ENCODE measurements around the gene ATP1A2. TPM values are rescaled to one million over a fixed set of nuclear protein-coding genes. Genes with fewer than 3 reads are reported as not detected.

Gene ATP1A2
- total and polyA plus RNA-seq, 2 donors (not counting 3 experiments of a cell fraction or from before 2014, with no cell fraction given): not detected

DNA sequence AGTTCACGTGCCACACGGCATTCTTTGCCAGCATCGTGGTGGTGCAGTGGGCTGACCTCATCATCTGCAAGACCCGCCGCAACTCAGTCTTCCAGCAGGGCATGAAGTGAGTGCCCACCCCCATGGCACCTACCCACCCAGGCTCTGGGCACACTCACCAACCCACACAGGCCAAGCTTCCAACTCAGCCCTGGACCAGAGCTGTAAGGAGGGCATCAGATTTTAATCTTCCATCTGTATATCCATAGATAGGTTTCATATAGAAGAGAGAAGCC, 21.3 kb downstream of the ATP1A2 start:
- H3K79me2 ChIP-seq (ENCODE audit: control insufficient read depth, insufficient read depth, low read length): no peaks in the 10 kb centered on the region
- H3K9me3 ChIP-seq (replicated peaks; ENCODE audit: control insufficient read depth, insufficient read depth, low read length): no peaks in the 10 kb centered on the region
- TF ChIP-seq, protein P1, sequence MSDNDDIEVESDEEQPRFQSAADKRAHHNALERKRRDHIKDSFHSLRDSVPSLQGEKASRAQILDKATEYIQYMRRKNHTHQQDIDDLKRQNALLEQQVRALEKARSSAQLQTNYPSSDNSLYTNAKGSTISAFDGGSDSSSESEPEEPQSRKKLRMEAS (IDR thresholded peaks at IDR 0.05; ENCODE audit: insufficient read depth, insufficient read length): no peak
- TF ChIP-seq GATA2 (IDR thresholded peaks at IDR 0.05; ENCODE audit: insufficient read depth, insufficient read length, low read depth, low read length): no peak
- TF ChIP-seq, protein P2, sequence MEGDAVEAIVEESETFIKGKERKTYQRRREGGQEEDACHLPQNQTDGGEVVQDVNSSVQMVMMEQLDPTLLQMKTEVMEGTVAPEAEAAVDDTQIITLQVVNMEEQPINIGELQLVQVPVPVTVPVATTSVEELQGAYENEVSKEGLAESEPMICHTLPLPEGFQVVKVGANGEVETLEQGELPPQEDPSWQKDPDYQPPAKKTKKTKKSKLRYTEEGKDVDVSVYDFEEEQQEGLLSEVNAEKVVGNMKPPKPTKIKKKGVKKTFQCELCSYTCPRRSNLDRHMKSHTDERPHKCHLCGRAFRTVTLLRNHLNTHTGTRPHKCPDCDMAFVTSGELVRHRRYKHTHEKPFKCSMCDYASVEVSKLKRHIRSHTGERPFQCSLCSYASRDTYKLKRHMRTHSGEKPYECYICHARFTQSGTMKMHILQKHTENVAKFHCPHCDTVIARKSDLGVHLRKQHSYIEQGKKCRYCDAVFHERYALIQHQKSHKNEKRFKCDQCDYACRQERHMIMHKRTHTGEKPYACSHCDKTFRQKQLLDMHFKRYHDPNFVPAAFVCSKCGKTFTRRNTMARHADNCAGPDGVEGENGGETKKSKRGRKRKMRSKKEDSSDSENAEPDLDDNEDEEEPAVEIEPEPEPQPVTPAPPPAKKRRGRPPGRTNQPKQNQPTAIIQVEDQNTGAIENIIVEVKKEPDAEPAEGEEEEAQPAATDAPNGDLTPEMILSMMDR (IDR thresholded peaks at IDR 0.05; ENCODE audit: extremely low read depth in 1 of 2, insufficient read depth in 1 of 2, low read depth in 1 of 2, low read length in 2 of 2): no peak
- no peak for TF ChIP-seq EZH2 (IDR thresholded peaks at IDR 0.05; ENCODE audit: borderline replicate concordance, low read depth, low read length, severe bottlenecking)
- no peak for TF ChIP-seq POLR2A (IDR thresholded peaks at IDR 0.05; ENCODE audit: low read depth, low read length)
- TF ChIP-seq JUN (IDR thresholded peaks at IDR 0.05; ENCODE audit: borderline replicate concordance, insufficient read depth, insufficient read length, low read depth): no peak
- no peak for TF ChIP-seq FOS (IDR thresholded peaks at IDR 0.05; ENCODE audit: borderline replicate concordance, insufficient read depth, low read length)
- no peak for TF ChIP-seq POLR2AphosphoS5 (IDR thresholded peaks at IDR 0.05; ENCODE audit: insufficient read depth, low read depth, low read length)
- no peak for TF ChIP-seq MYC (IDR thresholded peaks at IDR 0.05; ENCODE audit: low read depth, low read length)
- ChIA-PET POLR2A (no interaction called here), CTCF (interaction anchor here (1.9 kb wide), 1 partner anchor 12 kb away, joined by 5 read pairs; no protein-coding TSS in a partner anchor)
- no peaks in the 10 kb centered on the region for H3K36me3 ChIP-seq (ENCODE audit: control insufficient read depth in 2 of 2, extremely low read depth in 1 of 2, insufficient read depth in 2 of 2, low read length in 2 of 2)
- no TSS peak for BruUV-seq (replicated peaks)
- H4K20me1 ChIP-seq (replicated peaks; ENCODE audit: control insufficient read depth, extremely low read depth, insufficient read depth, low read length): no peaks in the 10 kb centered on the region
- no peaks in the 10 kb centered on the region for H3K27me3 ChIP-seq (ENCODE audit: control insufficient read depth in 2 of 2, insufficient read depth in 2 of 2, low read length in 2 of 2)
- H2AFZ ChIP-seq (ENCODE audit: low read depth, low read length): no peak overlapping the region
- H3K4me3 ChIP-seq (replicated peaks in 1 of 3; ENCODE audit: insufficient read depth in 1 of 3, low read depth in 1 of 3, low read length in 3 of 3): no peak overlapping the region
- dilution Hi-C loops (cut with MboI; ENCODE audit: extremely low pct_ligation_motif_present, low sequenced_read_pairs): no loop called here
- DNase-seq (ENCODE audit: low read depth, low spot score) (no peak), FAIRE-seq (no peak)
- intact Hi-C loops (cut with micrococcal nuclease): no loop called here
- H3K9ac ChIP-seq (replicated peaks; ENCODE audit: extremely low read depth, insufficient read depth, low read length): no peak overlapping the region
- no peak overlapping the region for H3K27ac ChIP-seq (ENCODE audit: insufficient read depth, low read depth, low read length)
- H3K4me2 ChIP-seq (ENCODE audit: insufficient read depth, low read length): no peak overlapping the region
- H3K4me1 ChIP-seq (ENCODE audit: control insufficient read depth, extremely low read depth, insufficient read depth, low read length): no peaks in the 10 kb centered on the region
- no peaks in the 10 kb centered on the region for H3K9me1 ChIP-seq (replicated peaks; ENCODE audit: control insufficient read depth, extremely low read depth, insufficient read depth, low read length)

Data from endothelial cell of umbilical vein (primary cell).